HG02623 (cell line): ENCODE results near the gene B4GALT4.
"Not testable (repeated sequence)": the region's sequence is repeated elsewhere in the genome, so short reads cannot be mapped to it uniquely, and the experiment has no call there.

ENCODE experiments used
- ATAC-seq: cut with Tn5 transposase; IDR thresholded peaks from one replicate; pipeline ENCODE4 v1.9.1; 2021; ENCODE audit warnings: moderate library complexity; ENCODE audit not compliant: unreplicated experiment

B4GALT4 gene

GRCh38 chr3:119240591-119241434, at the start of gene B4GALT4:
Gene B4GALT4, minus strand, starts transcription at chr3:119240878. Its CDS starts 10,779 bp downstream, at chr3:119230099.
- peak; percentile 90 for ATAC-seq

GRCh38 chr3:119289404-119289770, 48.7 kb upstream of the B4GALT4 start:
- no peak for ATAC-seq

GRCh38 chr3:119288669-119289403, 48.2 kb upstream of the B4GALT4 start:
- no peak for ATAC-seq

GRCh38 chr3:119279584-119280243, 39.0 kb upstream of the B4GALT4 start:
- ATAC-seq, result no peak

- ATAC-seq, result no peak
These were observed 38.5 kb upstream of the B4GALT4 start for GRCh38 chr3:119279101-119279554.

- ATAC-seq, result no peak
These were observed 36.0 kb upstream of the B4GALT4 start for GRCh38 chr3:119276680-119277079.

- ATAC-seq, result not testable (repeated sequence)
These were observed 29.5 kb upstream of the B4GALT4 start for GRCh38 chr3:119270212-119270611.

- no peak for ATAC-seq
These were observed 20.4 kb upstream of the B4GALT4 start for GRCh38 chr3:119261055-119261454.

GRCh38 chr3:119259821-119260220, 19.1 kb upstream of the B4GALT4 start:
- ATAC-seq, result no peak

- peak; percentile 89 for ATAC-seq
These were observed 18.2 kb upstream of the B4GALT4 start for GRCh38 chr3:119258915-119259314.

- peak; percentile 71 for ATAC-seq
These were observed 17.2 kb upstream of the B4GALT4 start for GRCh38 chr3:119257654-119258410.

- no peak for ATAC-seq
These were observed 16.4 kb upstream of the B4GALT4 start for GRCh38 chr3:119257111-119257510.

- no peak for ATAC-seq
These were observed 14.5 kb upstream of the B4GALT4 start for GRCh38 chr3:119255214-119255613.

GRCh38 chr3:119245778-119246177, 5.1 kb upstream of the B4GALT4 start:
- ATAC-seq, result no peak

GRCh38 chr3:119243712-119244111, 3.0 kb upstream of the B4GALT4 start:
- no peak for ATAC-seq

GRCh38 chr3:119243058-119243529, 2.4 kb upstream of the B4GALT4 start:
- not testable (repeated sequence) for ATAC-seq

GRCh38 chr3:119242387-119243057, 1.8 kb upstream of the B4GALT4 start:
- not testable (repeated sequence) for ATAC-seq

- no peak for ATAC-seq
These were observed 532 bp downstream of the B4GALT4 start for GRCh38 chr3:119240101-119240590.

GRCh38 chr3:119239206-119239820, 1.4 kb downstream of the B4GALT4 start:
- ATAC-seq, result no peak
